HL-60 (cell line): ENCODE results near the gene MDM4.

Source experiments
- GABPA ChIP-seq: IDR thresholded peaks from 2 replicates; pipeline ENCODE4 v1.6.1; 2012; ENCODE audit warnings: low read depth
- POLR2AphosphoS5 ChIP-seq: IDR thresholded peaks from 2 replicates; pipeline ENCODE4 v1.6.1; 2012; ENCODE audit warnings: low read depth
- SPI1 ChIP-seq: IDR thresholded peaks from 2 replicates; pipeline ENCODE4 v1.6.1; 2012; ENCODE audit warnings: low read depth, mild to moderate bottlenecking, borderline replicate concordance
- TF ChIP-seq, protein P1 (sequence below): IDR thresholded peaks from one replicate; pipeline ENCODE4 v1.5.1; 2011; ENCODE audit warnings: low read length, control low read depth, inconsistent platforms; ENCODE audit not compliant: insufficient read depth
- TF ChIP-seq, protein P2 (sequence below): IDR thresholded peaks from 2 replicates; pipeline ENCODE4 v1.6.1; 2012; ENCODE audit warnings: low read depth; ENCODE audit not compliant: insufficient replicate concordance

DNA sequence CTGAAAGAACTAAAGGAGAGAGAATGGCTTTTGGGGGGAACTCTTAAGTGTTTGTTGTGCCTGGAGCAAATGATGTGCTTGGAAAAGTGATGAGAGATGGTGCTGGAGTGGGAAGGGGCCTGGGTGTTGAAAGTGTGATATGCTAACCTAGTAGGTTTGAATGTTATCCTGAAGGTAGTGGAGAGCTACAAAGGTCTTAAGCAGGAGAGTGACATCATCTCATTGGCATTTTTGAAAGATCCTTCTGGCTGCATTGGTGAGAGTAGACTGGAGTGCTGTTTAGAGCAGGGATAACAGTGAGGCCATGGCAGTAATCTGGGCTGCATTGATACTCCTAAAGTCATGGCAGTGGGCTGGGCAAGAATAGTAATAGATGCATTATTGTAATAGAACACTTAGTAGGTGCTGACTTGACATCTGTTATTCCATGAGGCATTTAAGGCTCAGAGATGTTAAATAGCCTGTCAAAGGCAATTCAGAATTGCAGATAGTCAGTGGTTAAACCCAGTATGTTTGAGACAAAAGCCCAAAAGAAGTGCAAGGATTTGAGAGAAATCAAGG is 44.5 kb downstream of the MDM4 start:
- TF ChIP-seq, protein P1, sequence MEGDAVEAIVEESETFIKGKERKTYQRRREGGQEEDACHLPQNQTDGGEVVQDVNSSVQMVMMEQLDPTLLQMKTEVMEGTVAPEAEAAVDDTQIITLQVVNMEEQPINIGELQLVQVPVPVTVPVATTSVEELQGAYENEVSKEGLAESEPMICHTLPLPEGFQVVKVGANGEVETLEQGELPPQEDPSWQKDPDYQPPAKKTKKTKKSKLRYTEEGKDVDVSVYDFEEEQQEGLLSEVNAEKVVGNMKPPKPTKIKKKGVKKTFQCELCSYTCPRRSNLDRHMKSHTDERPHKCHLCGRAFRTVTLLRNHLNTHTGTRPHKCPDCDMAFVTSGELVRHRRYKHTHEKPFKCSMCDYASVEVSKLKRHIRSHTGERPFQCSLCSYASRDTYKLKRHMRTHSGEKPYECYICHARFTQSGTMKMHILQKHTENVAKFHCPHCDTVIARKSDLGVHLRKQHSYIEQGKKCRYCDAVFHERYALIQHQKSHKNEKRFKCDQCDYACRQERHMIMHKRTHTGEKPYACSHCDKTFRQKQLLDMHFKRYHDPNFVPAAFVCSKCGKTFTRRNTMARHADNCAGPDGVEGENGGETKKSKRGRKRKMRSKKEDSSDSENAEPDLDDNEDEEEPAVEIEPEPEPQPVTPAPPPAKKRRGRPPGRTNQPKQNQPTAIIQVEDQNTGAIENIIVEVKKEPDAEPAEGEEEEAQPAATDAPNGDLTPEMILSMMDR: no peak
- TF ChIP-seq GABPA (no peak), POLR2AphosphoS5 (no peak), SPI1 (no peak)
- TF ChIP-seq, protein P2, sequence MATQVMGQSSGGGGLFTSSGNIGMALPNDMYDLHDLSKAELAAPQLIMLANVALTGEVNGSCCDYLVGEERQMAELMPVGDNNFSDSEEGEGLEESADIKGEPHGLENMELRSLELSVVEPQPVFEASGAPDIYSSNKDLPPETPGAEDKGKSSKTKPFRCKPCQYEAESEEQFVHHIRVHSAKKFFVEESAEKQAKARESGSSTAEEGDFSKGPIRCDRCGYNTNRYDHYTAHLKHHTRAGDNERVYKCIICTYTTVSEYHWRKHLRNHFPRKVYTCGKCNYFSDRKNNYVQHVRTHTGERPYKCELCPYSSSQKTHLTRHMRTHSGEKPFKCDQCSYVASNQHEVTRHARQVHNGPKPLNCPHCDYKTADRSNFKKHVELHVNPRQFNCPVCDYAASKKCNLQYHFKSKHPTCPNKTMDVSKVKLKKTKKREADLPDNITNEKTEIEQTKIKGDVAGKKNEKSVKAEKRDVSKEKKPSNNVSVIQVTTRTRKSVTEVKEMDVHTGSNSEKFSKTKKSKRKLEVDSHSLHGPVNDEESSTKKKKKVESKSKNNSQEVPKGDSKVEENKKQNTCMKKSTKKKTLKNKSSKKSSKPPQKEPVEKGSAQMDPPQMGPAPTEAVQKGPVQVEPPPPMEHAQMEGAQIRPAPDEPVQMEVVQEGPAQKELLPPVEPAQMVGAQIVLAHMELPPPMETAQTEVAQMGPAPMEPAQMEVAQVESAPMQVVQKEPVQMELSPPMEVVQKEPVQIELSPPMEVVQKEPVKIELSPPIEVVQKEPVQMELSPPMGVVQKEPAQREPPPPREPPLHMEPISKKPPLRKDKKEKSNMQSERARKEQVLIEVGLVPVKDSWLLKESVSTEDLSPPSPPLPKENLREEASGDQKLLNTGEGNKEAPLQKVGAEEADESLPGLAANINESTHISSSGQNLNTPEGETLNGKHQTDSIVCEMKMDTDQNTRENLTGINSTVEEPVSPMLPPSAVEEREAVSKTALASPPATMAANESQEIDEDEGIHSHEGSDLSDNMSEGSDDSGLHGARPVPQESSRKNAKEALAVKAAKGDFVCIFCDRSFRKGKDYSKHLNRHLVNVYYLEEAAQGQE: no peak
